H1 (cell line): ENCODE results near the gene PLEKHH3. TPM values are rescaled to one million over a fixed set of nuclear protein-coding genes. Genes with fewer than 3 reads are reported as not detected.

Experiments used
- BRCA1 ChIP-seq: IDR thresholded peaks from 2 replicates; pipeline ENCODE4 v1.6.1; 2012; ENCODE audit warnings: low read depth, low read length, improper control_type of control experiment
- EGR1 ChIP-seq: IDR thresholded peaks from 2 replicates; pipeline ENCODE4 v1.6.1; 2011; ENCODE audit warnings: low read depth, low read length, borderline replicate concordance
- HDAC2 ChIP-seq, 2 experiments: fragments of 300-600 bp in 1 of 2; sonication (generic) in 1 of 2; IDR thresholded peaks; 2 replicates each; pipeline ENCODE4 v1.6.1; 2011 to 2012; ENCODE audit warnings: low read depth in 2 of 2, low read length in 2 of 2, mild to moderate bottlenecking in 2 of 2, moderate library complexity in 2 of 2, borderline replicate concordance in 1 of 2, inconsistent platforms in 1 of 2
- KDM1A ChIP-seq: fragments of 200-600, 300-600 bp; sonication (generic); IDR thresholded peaks from 2 replicates; pipeline ENCODE4 v1.7.1; 2016; ENCODE audit warnings: mild to moderate bottlenecking, low read length, borderline replicate concordance
- MAFK ChIP-seq: IDR thresholded peaks from 2 replicates; pipeline ENCODE4 v1.6.1; 2012; ENCODE audit warnings: low read depth, mild to moderate bottlenecking, improper control_type of control experiment, low read length
- RAD21 ChIP-seq, 2 experiments: IDR thresholded peaks in 1 of 2; conservative IDR thresholded peaks in 1 of 2; 2 replicates each; pipeline ENCODE4 v1.6.1; 2011; ENCODE audit warnings: low read depth in 2 of 2, low read length in 2 of 2, improper control_type of control experiment in 1 of 2, inconsistent platforms in 1 of 2, mild to moderate bottlenecking in 1 of 2, moderate library complexity in 1 of 2
- RBBP5 ChIP-seq: IDR thresholded peaks from 2 replicates; pipeline ENCODE4 v1.7.1; 2012; ENCODE audit warnings: low read depth, mild to moderate bottlenecking, inconsistent platforms, low read length, moderate library complexity, borderline replicate concordance
- SIN3A ChIP-seq, 2 experiments: IDR thresholded peaks in 1 of 2; conservative IDR thresholded peaks in 1 of 2; 2 replicates each; pipeline ENCODE4 v1.6.1; 2011 to 2012; ENCODE audit warnings: low read length in 2 of 2, improper control_type of control experiment in 1 of 2, low read depth in 1 of 2, mild to moderate bottlenecking in 1 of 2
- SIRT6 ChIP-seq: IDR thresholded peaks from one replicate; pipeline ENCODE4 v1.7.1; 2012; ENCODE audit warnings: low read length, inconsistent platforms
- polyA plus RNA-seq, 7 experiments: library from polyadenylated mRNA; depleted of rRNA in 3 of 7; stranded (reverse) in 5 of 7; unstranded in 2 of 7; fragments of >200 nt in 5 of 7; fragments of 200-250 nt in 2 of 7; gene quantifications; 1 replicate in 5 of 7; 2 replicates in 1 of 7; 4 replicates in 1 of 7; pipeline versions ENCODE4 v1.2.1 to v1.2.3, GENCODE V29; 2011 to 2013; ENCODE audit warnings: missing spikeins in 2 of 7, mixed read lengths in 2 of 7
- total RNA-seq: library from RNA; stranded (reverse); fragmentation: NEBNext Ultra II Directional; extraction: Animal tissue kit (Norgen Biotek cat#: 25700); gene quantifications from 2 replicates; pipeline ENCODE4 v1.2.1, GENCODE V29; 2021

PLEKHH3 gene
- total and polyA plus RNA-seq, 2 of the 8 experiments (the other 6 are each of a cell fraction or from before 2014, with no cell fraction given) = 11.1 to 13.5 TPM

- TF ChIP-seq RAD21 (IDR thresholded peaks at IDR 0.05 in 1 of 2, conservative IDR thresholded peaks at IDR 0.05 in 1 of 2; ENCODE audit: low read depth in 2 of 2, low read length in 2 of 2) (no peak), RBBP5 (no peak), EGR1 (no peak), HDAC2 (IDR thresholded peaks at IDR 0.05; ENCODE audit: borderline replicate concordance in 1 of 2, low read depth in 2 of 2, low read length in 2 of 2) (no peak), KDM1A (no peak), SIN3A (conservative IDR thresholded peaks at IDR 0.05 in 1 of 2, IDR thresholded peaks at IDR 0.05 in 1 of 2; ENCODE audit: low read depth in 1 of 2, low read length in 2 of 2) (no peak), SIRT6 (no peak), MAFK (no peak), BRCA1 (no peak)
Measured at GRCh38 chr17:42669705-42669976, 7.2 kb downstream of the PLEKHH3 start (continued).
